D721Med (cell line): Measurements from ENCODE around the gene PGM1.

ENCODE experiments used
- DNase-seq: peaks from one replicate; pipeline ENCODE4 v3.0.0; 2011; ENCODE audit warnings: low spot score; ENCODE audit not compliant: insufficient read length
- FAIRE-seq: peaks from 2 replicates; lab custom pipeline; 2011; peaks lifted over from hg19 to GRCh38; lab: Jason Lieb, UNC
- CTCF ChIP-seq: IDR thresholded peaks from 2 replicates; pipeline ENCODE4 v1.5.1; 2012; ENCODE audit warnings: mild to moderate bottlenecking, control low read depth; ENCODE audit not compliant: insufficient read depth; ENCODE audit errors: missing control alignments

Gene PGM1

GRCh38 chr1:63593303-63593885, at the start of gene PGM1:
Gene PGM1, plus strand, starts transcription at chr1:63593411. Its CDS starts 78 bp downstream, at chr1:63593489.
- DNase-seq (peak; percentile 20), FAIRE-seq (no peak)
- TF ChIP-seq CTCF, result no peak

- DNase-seq (no peak), FAIRE-seq (no peak)
- TF ChIP-seq CTCF, result no peak
These were observed 47.4 kb upstream of the PGM1 start for GRCh38 chr1:63545780-63546179.

- TF ChIP-seq CTCF, result no peak
- DNase-seq, result no peak
- no peak for FAIRE-seq
These were observed 45.5 kb upstream of the PGM1 start for GRCh38 chr1:63547621-63548294.

- TF ChIP-seq CTCF, result no peak
- FAIRE-seq (no peak), DNase-seq (no peak)
These were observed 44.9 kb upstream of the PGM1 start for GRCh38 chr1:63548303-63548702.

- FAIRE-seq (no peak), DNase-seq (no peak)
- no peak for TF ChIP-seq CTCF
These were observed 44.3 kb upstream of the PGM1 start for GRCh38 chr1:63548877-63549276.

- TF ChIP-seq CTCF, result no peak
- DNase-seq (no peak), FAIRE-seq (no peak)
These were observed 37.7 kb upstream of the PGM1 start for GRCh38 chr1:63555480-63555879.

GRCh38 chr1:63557365-63557987, 35.7 kb upstream of the PGM1 start:
- TF ChIP-seq CTCF, result peak; percentile 44
- FAIRE-seq (no peak), DNase-seq (no peak)
